ENCODE measurements around the gene FOLR2.

Gene FOLR2

DNA sequence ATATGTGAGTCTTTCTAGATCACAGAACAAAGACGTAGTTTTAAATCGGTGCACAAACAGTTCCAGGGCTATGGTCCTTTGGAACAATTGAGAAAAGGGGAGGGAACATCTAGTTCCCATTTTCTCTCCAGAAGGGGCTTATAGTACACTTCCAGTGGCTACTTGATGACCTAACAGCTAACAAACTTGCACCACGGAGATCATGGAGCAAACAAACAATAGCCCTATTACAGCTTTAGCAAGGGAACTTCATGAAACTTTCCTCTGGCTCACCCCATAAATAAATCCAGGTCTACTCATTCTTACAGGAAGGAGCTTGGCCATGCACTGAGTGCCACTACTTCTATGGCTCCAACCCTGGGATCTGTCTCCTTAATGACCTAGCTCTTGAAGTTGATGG, 8.3 kb upstream of the FOLR2 start:
- no peak for DNase-seq

GRCh38 chr11:72209101-72209500, 7.5 kb upstream of the FOLR2 start:
- DNase-seq, result no peak

DNA sequence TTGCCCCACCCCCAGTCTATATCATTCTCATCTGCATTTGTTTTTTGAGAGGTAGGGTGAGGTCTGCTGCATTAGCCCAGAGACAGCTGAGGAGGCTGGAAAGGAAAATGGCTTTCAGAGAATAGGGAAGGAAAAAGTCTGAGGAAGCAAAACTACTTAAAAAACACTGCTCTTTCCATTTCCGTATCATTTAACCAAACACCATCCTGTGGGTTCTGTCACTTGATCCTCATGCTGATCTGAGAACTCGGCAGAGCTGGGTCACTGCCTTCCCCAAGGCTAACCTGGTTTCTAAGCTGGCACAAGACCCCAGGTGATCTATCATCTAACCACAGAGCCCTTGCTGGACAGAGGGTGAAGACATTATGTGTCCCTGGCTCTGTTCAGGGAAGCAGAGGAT, 1.2 kb downstream of the FOLR2 start:
- DNase-seq, result no peak

DNA sequence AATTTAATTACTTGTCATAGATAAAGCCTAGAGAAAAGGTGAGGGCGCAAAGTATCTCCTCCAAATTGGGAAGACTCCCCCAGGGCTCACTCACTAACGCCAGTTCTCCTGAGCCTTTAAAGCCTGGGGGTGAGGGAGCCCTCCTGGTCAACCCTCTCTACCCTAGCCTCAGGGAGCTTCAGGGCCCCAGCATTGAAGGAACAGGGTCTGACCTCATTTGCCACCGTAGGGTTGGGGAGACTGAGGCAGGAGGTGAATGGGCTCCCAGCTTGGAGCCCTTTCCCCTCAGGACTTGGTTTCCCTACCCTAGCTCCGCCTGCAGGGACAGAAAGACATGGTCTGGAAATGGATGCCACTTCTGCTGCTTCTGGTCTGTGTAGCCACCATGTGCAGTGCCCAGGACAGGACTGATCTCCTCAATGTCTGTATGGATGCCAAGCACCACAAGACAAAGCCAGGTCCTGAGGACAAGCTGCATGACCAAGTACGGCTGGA, 1.7 kb downstream of the FOLR2 start:
- DNase-seq, result no peak

DNA sequence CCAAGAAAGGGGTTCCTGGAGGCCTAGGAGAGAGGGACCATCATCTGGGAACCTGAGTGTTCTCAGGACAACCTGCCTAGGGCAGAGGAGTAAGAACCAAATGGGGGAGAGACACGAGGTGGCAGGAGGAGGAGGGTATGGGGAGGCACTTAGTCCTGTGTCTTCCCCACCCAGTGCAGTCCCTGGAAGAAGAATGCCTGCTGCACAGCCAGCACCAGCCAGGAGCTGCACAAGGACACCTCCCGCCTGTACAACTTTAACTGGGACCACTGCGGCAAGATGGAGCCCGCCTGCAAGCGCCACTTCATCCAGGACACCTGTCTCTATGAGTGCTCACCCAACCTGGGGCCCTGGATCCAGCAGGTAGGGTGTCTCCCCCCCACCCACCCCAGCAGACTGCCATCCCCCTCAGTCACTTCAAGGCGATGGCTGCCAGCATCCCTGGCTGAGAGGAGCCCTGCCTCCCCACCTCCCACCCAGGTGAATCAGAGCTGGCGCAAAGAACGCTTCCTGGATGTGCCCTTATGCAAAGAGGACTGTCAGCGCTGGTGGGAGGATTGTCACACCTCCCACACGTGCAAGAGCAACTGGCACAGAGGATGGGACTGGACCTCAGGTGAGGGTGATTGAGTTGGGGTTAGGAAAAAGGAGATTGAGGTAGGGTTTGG, 4.2 kb downstream of the FOLR2 start:
- no peak for DNase-seq

DNA sequence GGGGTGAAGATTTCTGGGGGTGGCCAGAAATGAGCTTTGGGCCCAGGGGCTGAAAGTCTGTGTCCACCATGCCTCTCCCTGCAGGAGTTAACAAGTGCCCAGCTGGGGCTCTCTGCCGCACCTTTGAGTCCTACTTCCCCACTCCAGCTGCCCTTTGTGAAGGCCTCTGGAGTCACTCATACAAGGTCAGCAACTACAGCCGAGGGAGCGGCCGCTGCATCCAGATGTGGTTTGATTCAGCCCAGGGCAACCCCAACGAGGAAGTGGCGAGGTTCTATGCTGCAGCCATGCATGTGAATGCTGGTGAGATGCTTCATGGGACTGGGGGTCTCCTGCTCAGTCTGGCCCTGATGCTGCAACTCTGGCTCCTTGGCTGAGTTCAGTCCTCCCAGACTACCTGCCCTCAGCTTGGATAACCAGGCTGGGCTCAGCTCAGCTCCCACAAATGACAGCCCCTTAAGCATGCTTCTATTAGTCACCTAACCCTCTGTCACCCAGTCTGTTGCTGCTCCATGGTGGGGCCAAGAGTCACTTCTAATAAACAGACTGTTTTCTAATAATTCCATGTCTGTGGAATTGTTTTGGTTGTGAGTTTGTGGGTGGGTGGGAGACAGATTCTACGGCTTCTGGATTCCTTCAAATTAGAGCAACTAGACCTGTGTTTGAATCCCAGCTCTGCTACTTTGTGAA, 4.9 kb downstream of the FOLR2 start:
- DNase-seq, result no peak

GRCh38 chr11:72222106-72222891, 5.7 kb downstream of the FOLR2 start:
- no peak for DNase-seq

- peak; percentile 95 for DNase-seq
Observed at GRCh38 chr11:72222907-72223614, 6.5 kb downstream of the FOLR2 start.

GRCh38 chr11:72223615-72224563, 7.3 kb downstream of the FOLR2 start:
- DNase-seq, result peak; percentile 65

DNA sequence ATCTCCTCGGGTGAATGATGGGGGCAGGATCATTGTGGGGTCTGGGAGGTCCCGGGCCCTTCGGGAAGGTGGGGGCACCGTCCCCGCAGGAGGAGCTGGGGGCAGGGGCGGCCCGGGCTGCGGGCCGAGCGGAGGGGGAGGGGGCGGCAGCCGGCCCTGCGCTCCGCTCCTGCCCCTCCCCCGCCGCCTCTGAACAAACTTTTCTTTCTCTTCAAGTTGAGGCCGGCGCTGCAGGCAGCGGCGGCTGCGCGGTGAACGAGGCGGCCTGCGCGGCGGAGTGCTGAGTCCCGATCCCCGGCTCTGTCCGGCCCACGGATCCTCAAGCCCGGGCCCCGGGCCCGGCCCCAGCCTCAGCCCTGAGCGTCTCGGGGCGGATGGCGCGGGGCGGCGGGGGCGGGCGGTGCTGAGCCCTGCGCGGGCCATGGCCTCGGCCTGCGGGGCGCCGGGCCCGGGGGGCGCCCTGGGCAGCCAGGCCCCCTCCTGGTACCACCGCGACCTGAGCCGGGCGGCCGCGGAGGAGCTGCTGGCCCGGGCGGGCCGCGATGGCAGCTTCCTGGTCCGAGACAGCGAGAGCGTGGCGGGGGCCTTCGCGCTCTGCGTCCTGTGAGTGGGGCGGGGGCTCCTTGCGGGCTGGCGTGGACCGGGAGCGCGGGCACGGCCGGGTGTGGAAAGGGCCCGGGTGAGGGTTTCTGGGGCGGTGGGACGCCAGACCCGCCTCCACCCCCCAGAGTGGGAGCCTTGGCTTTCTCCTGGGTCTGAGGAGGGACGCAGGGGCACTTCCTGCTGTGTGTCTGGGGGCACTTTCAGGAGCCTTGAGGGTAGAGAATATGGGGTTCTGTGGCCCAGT, 8.2 kb downstream of the FOLR2 start, which contains the start of gene INPPL1:
Gene INPPL1 (plus strand): TSS at position 204 of the 847 bp plus-strand sequence. CDS start 218 bp downstream, at position 422.
- DNase-seq, result peak; percentile 41

DNA sequence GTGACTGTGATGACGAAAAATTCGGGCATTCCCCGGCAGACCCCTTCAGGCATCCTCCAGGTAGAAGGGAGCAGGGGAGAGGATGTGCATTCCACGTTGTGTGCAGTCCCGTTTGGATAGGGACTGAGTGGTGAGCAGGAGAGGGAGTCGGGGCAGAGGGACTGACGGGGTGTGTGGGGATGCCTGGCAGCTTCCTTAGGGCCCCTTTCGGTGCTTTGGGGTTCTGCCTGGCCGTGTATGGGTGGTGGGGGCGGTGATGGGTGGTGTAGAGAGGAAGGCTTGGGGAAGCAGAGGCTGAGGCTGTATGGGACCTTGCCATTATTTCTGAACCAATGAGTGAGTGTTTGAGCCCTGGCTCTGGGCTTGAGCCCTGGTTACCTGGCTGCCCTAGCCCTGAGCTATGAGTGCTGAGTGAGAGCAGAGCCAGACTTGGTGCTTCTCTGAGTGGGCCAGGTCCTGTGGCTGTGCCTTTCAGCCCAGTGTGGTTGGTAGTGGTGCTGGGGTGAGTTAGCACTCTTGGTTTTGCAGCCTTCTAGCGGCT, 8.9 kb downstream of the FOLR2 start:
- DNase-seq, result peak; percentile 41

DNA sequence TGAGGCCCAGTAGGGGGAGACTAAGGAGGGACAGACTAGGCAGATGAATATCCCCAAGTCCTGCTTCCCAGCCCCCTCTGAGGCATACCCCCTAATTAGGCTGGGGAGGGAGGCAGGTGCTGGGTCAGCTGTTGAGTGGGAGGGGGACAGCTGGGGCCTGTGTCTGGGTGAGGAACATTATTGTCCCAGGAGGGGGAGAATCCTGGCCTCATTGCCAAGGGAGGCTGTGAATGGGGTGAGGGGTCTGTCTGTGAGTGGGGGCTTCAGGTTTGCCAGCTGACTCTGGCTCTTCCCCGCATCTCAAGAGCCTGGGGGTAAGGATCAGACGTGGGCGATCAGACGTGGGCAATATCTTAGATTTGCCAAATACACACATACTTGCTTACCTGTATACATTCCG, 10.1 kb downstream of the FOLR2 start:
- no peak for DNase-seq

DNA sequence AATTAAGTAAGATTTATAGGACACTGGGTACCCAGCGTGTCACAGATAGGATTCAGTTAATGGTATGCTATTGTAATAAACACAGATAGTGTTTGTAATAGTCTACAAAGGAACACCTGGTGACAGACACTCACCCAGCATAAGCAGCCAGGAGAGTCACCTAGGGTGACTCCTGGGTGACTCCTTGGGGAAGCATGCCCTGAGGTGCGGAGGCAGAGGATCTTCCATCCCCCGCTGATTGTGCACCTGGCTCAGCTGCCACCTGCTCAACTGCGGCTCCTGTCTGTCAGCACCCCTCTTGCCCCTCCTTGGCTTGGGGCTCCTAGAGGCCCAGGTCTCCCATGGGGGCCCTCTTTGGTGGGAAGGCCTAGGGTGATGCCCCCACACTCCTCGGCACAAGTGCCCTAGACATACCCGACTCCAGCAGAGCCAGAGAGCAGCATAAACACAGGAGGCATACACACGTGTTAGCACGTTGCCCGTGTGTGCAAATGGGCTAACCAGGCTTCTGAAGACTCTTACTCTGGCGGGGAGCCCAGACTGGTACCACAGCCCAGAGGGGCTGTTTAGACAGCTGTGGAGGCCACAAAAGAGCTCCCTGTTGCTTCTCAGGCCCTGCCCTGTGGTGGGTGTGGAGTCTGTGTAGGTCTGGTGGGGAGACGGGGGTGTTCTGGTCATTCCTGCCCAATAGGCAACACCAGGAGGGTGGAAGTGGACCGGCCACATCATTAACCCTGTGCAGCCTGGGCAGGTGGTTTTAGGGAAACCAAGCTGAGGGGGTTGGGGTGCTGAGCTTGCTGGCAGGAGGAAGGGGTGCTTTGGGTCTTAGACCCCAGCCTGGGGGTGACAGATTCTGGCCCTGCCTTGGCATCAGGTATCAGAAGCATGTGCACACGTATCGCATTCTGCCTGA, 11.0 kb downstream of the FOLR2 start:
- DNase-seq, result no peak

DNA sequence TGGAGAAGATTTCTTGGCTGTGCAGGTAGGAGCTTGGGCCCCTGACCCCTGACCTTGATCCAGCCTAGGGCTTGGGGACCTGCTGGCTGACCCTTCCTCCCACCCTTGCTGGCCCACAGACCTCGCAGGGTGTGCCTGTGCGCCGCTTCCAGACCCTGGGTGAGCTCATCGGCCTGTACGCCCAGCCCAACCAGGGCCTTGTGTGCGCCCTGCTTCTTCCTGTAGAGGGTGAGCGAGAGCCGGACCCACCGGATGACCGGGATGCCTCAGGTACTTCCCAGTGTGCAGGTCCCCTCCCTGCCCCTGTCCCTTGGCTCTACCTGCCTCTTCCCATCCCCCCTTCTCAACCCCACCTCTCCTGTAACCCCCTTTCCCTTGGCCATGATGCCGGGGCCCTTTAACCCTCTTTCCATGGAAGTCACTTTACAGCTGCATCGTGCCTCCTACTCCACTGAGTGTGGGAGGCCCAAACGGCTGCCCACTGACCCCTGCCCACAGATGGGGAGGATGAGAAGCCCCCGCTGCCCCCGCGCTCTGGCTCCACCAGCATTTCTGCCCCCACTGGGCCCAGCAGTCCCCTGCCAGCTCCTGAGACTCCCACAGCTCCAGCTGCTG, 11.7 kb downstream of the FOLR2 start:
- no peak for DNase-seq

DNA sequence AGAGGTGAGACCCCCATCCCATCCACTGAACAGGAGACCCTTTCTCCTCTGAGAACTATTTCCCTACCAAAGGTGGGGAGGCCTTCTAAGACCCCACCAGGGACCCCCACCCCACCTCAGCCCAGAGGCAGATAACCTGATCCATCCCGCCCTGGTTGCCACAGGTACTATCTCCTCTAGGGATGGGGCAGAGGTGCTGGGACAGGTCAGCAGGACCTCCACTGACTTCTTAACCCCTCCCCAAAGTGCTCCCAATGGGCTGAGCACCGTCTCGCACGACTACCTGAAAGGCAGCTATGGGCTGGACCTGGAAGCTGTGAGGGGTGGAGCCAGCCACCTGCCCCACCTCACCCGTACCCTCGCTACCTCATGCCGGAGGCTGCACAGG, 12.2 kb downstream of the FOLR2 start:
- no peak for DNase-seq

GRCh38 chr11:72229336-72229924, 12.8 kb downstream of the FOLR2 start:
- no peak for DNase-seq

DNA sequence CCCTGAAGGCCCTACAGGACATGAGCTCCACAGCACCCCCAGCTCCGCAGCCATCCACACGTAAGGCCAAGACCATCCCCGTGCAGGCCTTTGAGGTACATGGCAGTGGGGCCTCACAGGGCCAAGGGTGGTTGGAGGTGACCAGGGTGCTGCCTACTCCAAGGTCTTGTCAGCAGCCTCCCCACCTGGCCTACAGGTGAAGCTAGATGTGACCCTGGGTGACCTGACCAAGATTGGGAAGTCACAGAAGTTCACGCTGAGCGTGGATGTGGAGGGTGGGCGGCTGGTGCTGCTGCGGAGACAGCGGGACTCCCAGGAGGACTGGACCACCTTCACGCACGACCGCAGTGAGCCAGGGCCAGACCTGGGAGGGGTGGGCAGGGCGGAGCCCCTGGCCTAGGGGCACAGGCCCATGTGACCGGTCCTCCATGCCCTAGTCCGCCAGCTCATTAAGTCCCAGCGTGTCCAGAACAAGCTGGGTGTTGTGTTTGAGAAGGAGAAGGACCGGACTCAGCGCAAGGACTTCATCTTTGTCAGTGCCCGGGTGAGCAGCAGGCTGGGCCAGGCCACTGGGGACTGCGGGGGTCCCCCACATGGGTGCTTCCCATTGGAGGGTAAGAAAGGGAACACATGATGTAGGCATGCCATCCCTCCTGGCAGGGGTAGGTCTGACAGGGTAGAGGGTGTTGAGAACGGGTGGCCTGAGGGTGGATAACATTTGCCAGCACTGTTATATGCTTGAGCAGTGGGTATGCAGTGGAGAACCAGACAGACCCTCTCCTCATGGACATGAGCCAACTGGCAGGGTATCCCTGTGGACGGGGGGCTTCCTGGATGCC, 13.6 kb downstream of the FOLR2 start:
- DNase-seq, result no peak
